Skin of body (tissue), 2 donors: Measurements from ENCODE around the gene LARP1. TPM values are rescaled to one million over a fixed set of nuclear protein-coding genes. Genes with fewer than 3 reads are reported as not detected.
"Not testable (repeated sequence)": the region's sequence is repeated elsewhere in the genome, so short reads cannot be mapped to it uniquely, and the experiment has no call there.

Experiments
- DNase-seq: peaks from one replicate; lab custom pipeline; 2025; lab: John Stamatoyannopoulos, UW
- total RNA-seq: library from RNA; depleted of rRNA; stranded (reverse); fragments of >200 nt; gene quantifications from one replicate; pipeline ENCODE4 v1.2.3, GENCODE V29; 2014

LARP1 gene
- total RNA-seq, 1 donor from 2014 or later, result 46.4 TPM

DNA sequence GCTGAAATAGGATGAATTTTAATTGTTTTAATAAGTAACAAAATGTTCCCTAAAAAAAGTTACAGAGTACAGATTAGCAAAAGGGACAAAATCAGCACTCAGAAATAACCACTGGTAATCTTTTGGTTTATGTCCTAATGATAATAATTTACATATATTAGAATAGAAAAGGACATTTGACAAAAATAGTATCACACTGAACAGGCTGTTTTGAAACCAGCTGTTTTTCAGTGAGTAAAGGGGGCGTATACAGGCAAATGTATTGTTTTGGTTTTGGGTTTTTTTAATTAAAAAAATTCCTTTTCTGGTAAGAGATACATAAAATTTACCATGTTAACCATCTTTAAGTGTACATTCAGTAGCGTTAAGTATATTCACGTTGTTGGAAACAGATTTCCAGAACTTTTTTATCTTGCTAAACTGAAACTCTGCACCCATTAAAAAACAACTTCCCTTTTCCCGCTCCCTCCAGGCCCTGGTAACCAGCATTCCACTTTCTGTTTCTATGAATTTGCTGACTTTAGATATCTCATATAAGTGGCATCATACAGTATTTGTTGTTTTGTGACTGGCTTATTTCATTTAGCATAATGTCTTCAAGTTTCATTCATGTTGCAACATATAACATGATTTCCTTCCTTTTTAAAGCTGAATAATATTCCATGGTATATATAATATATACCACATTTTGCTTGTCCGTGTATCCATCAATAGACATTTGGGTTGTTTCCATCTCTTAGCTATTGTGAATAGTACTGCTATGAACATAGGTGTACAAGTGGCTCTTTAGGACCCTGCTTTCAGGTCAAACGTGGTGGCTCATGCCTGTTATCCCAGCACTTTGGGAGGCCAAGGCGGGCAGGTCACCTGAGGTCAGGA, 20.6 kb upstream of the LARP1 start:
- no peak for DNase-seq

DNA sequence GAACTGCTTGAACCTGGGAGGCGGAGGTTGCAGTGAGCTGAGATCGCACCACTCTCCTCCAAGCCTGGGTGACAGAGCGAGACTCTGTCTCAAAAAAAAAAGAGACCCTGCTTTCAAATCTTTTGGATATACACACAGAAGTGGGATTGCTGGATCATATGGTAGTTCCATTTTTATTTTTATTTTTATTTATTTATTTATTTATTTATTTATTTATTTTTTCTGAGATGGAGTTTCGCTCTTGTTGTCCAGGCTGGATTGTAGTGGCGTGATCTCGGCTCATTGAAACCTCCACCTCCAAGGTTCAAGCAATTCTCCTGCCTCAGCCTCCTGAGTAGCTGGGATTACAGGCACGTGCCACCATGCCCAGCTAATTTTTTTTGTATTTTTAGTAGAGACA, 19.8 kb upstream of the LARP1 start:
- DNase-seq, result not testable (repeated sequence)

DNA sequence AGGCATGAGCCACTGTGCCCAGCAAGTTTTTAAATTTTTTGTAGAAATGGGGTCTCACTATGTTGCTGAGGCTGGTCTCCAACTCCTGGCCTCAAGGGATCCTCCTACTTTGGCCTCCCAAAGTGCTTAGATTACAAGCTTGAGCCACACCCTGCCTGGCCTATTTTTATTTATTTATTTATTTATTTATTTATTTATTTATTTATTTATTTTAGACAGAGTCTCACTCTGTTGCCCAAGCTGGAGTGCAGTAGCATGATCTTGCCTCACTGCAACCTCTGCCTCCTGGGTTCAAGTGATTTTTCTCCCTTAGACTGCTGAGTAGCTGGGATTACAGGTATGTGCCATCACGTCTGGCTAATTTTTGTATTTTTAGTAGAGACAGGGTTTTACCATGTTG, 18.8 kb upstream of the LARP1 start:
- not testable (repeated sequence) for DNase-seq

GRCh38 chr5:154737667-154738320, 17.4 kb upstream of the LARP1 start:
- DNase-seq, result no peak

- DNase-seq, result no peak
Measured at GRCh38 chr5:154740483-154740882, 14.7 kb upstream of the LARP1 start.

DNA sequence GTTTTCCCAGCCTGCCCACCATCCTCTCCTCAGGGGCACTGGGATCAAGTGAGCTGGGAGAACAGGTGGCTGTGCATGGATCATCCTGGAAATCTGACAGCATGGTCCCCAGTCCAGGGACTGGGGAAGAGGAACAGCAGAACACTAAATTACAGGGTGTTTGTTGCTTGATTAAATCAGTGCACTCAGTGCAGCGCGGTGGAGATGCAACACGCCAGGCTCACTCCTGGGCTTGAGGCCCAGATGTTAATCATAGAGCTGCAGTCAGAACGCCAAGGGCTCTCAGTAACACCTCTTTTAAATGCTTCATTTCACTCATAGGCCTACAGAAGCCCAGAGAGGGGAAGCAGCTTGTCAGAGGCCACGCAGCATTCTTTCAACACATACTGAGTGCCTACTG, 14.2 kb upstream of the LARP1 start:
- DNase-seq, result peak; percentile 37

DNA sequence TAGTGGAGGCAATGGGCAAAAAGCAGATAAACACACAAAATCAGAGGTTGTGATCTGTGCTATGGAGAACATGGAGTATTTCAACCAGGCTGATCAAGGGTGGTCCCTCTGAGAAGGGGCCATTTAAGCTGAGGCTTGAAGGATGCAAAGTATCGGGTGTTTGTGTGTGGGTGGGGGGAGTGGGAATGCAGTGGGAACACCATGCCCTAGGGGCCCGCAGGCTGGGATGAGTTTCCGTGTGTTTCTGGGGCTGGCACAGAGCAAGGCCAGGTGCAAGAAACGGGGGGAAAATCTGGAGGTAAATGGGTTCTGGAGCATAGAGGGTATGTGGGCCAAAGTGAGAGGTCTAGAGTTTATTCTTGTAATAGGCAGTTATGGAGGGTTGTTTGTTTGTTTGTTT, 13.8 kb upstream of the LARP1 start:
- DNase-seq, result no peak

DNA sequence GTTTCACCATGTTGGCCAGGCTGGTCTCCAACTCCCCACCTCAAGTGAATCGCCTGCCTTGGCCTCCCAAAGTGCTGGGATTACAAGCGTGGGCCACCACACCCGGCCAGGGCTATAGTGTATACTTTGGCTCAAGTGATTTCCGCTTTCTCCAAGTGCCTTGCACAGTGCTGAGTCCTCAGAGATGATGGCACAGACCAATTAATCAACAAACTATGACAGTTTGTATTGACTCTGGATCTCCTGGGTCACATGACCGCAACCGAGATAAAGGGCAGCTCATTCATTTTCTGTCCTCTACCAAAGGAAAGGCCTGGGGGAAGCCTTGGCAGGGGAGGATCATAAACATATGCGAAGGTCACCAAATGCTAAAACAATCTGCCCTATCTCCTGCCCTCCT, 11.4 kb upstream of the LARP1 start:
- DNase-seq, result no peak

- DNase-seq, result no peak
Measured at GRCh38 chr5:154745349-154745748, 9.8 kb upstream of the LARP1 start.

GRCh38 chr5:154749491-154749890, 5.7 kb upstream of the LARP1 start:
- DNase-seq, result peak; percentile 72

DNA sequence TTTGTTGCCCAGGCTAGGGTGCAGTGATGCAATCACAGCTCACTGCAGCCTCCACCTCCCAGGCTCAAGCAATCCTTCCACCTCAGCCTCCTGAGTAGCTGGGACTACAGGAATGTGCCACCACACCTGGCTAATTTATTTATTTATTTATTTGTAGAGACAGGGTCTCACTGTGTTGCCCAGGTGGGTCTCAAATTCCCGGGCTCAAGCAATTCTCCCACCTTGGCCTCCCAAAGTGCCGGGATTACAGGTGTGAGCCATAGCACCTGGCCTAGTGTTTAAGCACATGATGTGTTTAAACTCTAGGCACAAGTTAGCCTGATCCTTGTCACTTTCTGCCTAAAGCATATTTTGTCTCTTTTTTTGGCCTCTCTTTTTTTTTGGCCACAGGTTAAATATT, 4.5 kb upstream of the LARP1 start:
- DNase-seq, result not testable (repeated sequence)

GRCh38 chr5:154751854-154752253, 3.3 kb upstream of the LARP1 start:
- no peak for DNase-seq

- peak; percentile 92 for DNase-seq
Measured at GRCh38 chr5:154753792-154754191, 1.4 kb upstream of the LARP1 start.

DNA sequence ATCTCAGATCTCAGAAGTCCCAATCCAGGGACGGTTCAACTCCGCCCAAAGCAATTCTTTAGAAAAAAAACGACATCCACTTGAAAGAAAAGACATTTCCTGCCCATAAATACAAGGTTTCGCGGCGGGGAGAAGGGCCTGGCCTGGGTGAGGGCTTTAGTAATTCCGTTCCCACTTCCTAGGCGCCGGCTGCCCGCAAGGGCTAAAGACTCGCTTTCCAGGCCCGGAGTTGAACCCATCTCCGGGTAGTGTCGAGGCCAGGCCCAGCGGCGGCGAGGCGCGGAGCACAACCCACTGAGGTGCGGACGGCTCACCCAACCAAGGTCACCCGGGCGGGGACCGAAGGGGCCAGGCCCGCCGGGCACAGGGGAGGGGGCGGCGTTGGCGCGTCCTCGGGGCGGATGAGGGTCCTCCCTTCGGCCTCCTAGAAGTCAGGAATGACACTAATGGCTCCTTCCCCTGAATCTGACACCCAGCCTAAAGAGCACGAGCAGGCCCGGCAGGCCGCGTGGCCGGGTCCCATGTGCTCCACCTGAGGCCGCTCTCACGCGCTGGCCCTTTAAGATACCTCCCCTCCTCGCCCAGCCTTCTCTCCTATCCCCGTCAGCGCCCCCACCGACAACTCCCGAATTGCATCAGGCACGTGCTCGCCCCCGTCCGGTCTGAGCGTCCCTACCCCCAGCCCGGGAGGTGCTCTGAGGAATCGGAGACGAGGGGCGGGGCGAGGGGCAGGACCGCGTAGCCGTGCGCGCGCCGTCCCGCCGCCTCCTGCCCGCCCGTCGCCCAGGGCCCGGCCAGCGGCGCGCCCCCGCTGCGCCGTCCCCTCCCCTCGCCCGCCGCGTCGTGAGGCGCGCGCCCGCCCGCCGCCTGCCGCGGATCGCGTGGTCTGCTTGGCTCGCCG, 467 bp upstream of the LARP1 start:
- DNase-seq, result peak; percentile 98

- DNase-seq, result peak; percentile 19
Measured at GRCh38 chr5:154756009-154756867, 1.1 kb downstream of the LARP1 start.

- DNase-seq, result peak; percentile 28
Measured at GRCh38 chr5:154756868-154757813, 2.0 kb downstream of the LARP1 start.

DNA sequence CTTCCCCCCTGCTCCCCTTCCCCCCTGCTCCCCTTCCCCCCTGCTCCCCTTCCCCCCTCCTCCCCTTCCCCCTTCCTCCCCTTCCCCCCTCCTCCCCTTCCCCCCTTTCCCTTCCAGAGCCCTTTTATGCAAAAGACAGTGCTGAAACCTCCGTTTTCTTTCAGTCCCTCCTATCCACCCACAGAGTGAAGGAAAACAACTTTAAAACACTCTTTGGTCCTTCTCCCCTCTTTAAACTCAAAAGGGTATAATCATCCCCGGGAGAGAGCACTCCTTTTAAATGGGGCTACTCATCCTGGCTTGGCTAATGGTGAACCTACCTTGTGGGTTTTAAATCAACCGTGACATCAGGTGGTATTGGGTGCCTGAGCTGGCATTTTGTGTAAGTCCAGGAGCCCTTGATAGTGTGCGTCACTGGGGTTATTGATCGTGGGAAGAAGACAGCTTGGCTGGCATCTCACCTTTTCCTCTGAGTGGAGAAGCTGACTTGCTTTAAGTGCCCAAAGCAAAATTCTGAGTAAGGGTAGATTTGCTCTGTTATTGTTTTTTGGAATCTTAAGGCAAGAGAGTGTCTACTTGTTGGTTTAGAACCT, 2.7 kb downstream of the LARP1 start:
- no peak for DNase-seq

GRCh38 chr5:154758493-154758892, 3.3 kb downstream of the LARP1 start:
- DNase-seq, result peak; percentile 97

- no peak for DNase-seq
Measured at GRCh38 chr5:154758977-154759376, 3.8 kb downstream of the LARP1 start.
